Fibroblast of lung (primary cell): ENCODE measurements around the gene NUBPL. TPM values are rescaled to one million over a fixed set of nuclear protein-coding genes. Genes with fewer than 3 reads are reported as not detected.

Experiments
- DNase-seq, 2 donors: peaks; one replicate each; pipeline versions ENCODE4 v3.0.0 to v3.0.0-alpha.2; 2010; ENCODE audit warnings: low read depth in 2 of 2
- H2AFZ ChIP-seq: 2 replicates; pipeline ENCODE4 v1.5.1; 2012; ENCODE audit warnings: low read length, control low read depth, inconsistent platforms
- H3K27ac ChIP-seq: 2 replicates; pipeline ENCODE4 v1.5.1; 2011; ENCODE audit warnings: low read length, control low read depth; ENCODE audit not compliant: insufficient read depth
- H3K27me3 ChIP-seq: 2 replicates; pipeline ENCODE4 v1.5.1; 2011; ENCODE audit warnings: mild to moderate bottlenecking, low read length; ENCODE audit not compliant: control insufficient read depth, insufficient read depth
- H3K36me3 ChIP-seq: 2 replicates; pipeline ENCODE4 v1.5.1; 2011; ENCODE audit warnings: low read length; ENCODE audit not compliant: control insufficient read depth, insufficient read depth
- H3K4me1 ChIP-seq: 2 replicates; pipeline ENCODE4 v1.5.1; 2011; ENCODE audit warnings: low read length; ENCODE audit not compliant: control insufficient read depth, insufficient read depth; ENCODE audit errors: extremely low read depth
- H3K4me2 ChIP-seq: 2 replicates; pipeline ENCODE4 v1.5.1; 2011; ENCODE audit warnings: low read length, control low read depth; ENCODE audit not compliant: insufficient read depth; ENCODE audit errors: extremely low read depth
- H3K4me3 ChIP-seq, 4 experiments: fragments of 200-600 bp in 1 of 4; sonication (generic) in 1 of 4; replicated peaks in 1 of 4; 2 replicates each; pipeline ENCODE4 v1.5.1; 2011 to 2016; ENCODE audit warnings: low read length in 4 of 4, low read depth in 3 of 4, mild to moderate bottlenecking in 3 of 4, control low read depth in 2 of 4, inconsistent platforms in 1 of 4, mixed read lengths in 1 of 4; ENCODE audit not compliant: insufficient read depth in 1 of 4; ENCODE audit errors: control extremely low read depth in 1 of 4
- H3K79me2 ChIP-seq: 2 replicates; pipeline ENCODE4 v1.5.1; 2012; ENCODE audit warnings: mild to moderate bottlenecking, low read length, inconsistent platforms; ENCODE audit not compliant: control insufficient read depth, insufficient read depth
- H3K9ac ChIP-seq: 2 replicates; pipeline ENCODE4 v1.5.1; 2011; ENCODE audit warnings: mild to moderate bottlenecking, low read length, control low read depth; ENCODE audit not compliant: insufficient read depth
- H3K9me3 ChIP-seq: 2 replicates; pipeline ENCODE4 v1.5.1; 2012; ENCODE audit warnings: low read depth, low read length; ENCODE audit not compliant: control insufficient read depth, insufficient read depth
- H4K20me1 ChIP-seq: 2 replicates; pipeline ENCODE4 v1.5.1; 2011; ENCODE audit warnings: low read length; ENCODE audit not compliant: control insufficient read depth, insufficient read depth; ENCODE audit errors: extremely low read depth
- EZH2 ChIP-seq: IDR thresholded peaks from 2 replicates; pipeline ENCODE4 v1.5.1; 2012; ENCODE audit warnings: low read length, control low read depth, mild to moderate bottlenecking; ENCODE audit errors: missing control alignments
- polyA plus RNA-seq, 2 donors: library from polyadenylated mRNA; depleted of rRNA in 1 of 2; stranded (reverse) in 1 of 2; unstranded in 1 of 2; fragments of >200 nt; gene quantifications; 2 replicates each; pipeline ENCODE4 v1.2.1, GENCODE V29; 2011 to 2012; ENCODE audit warnings: missing spikeins in 1 of 2
- total RNA-seq: library from RNA; depleted of rRNA; stranded (reverse); fragments of >200 nt; gene quantifications from 2 replicates; pipeline ENCODE4 v1.2.1, GENCODE V29; 2014
- TF ChIP-seq, protein P1 (sequence below), 2 donors: IDR thresholded peaks in 1 of 2; conservative IDR thresholded peaks in 1 of 2; 1 replicate in 1 of 2; 2 replicates in 1 of 2; pipeline ENCODE4 v1.5.1; 2011 to 2012; ENCODE audit warnings: low read length in 2 of 2, control low read depth in 1 of 2, inconsistent platforms in 1 of 2, low read depth in 1 of 2, mild to moderate bottlenecking in 1 of 2

Gene NUBPL
- total and polyA plus RNA-seq, 2 donors (not counting 1 experiment from before 2014, with no cell fraction given) = 9.0 to 10.7 TPM

DNA sequence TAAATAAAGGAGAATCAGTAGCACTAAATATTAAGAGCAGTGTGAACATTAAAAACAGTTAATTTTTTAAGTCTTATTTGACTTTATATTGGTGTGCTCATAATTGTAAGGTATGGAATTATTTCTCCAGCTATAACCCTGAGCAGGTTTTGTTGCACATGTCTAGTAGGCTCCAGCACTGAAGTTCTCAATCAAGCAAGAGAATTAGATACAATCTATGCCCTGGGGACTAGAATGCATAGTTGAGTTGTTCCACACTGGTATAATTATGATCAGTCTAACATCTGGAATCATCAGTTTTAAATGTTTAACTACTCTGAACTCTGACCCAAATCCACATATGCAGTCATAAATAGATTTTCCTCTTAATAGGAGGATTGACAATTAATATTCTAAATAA is 258.1 kb downstream of the NUBPL start:
- Histone ChIP-seq H3K27ac (no peak overlapping the region), H3K9ac (no peak overlapping the region), H3K4me1 (no peaks in the 10 kb centered on the region), H3K36me3 (no peaks in the 10 kb centered on the region), H3K9me3 (no peaks in the 10 kb centered on the region), H3K4me3 (no peak overlapping the region), H4K20me1 (no peaks in the 10 kb centered on the region), H3K27me3 (no peaks in the 10 kb centered on the region), H3K79me2 (no peaks in the 10 kb centered on the region), H2AFZ (no peak overlapping the region), H3K4me2 (no peak overlapping the region)
- no peak for TF ChIP-seq EZH2
- TF ChIP-seq, protein P1, sequence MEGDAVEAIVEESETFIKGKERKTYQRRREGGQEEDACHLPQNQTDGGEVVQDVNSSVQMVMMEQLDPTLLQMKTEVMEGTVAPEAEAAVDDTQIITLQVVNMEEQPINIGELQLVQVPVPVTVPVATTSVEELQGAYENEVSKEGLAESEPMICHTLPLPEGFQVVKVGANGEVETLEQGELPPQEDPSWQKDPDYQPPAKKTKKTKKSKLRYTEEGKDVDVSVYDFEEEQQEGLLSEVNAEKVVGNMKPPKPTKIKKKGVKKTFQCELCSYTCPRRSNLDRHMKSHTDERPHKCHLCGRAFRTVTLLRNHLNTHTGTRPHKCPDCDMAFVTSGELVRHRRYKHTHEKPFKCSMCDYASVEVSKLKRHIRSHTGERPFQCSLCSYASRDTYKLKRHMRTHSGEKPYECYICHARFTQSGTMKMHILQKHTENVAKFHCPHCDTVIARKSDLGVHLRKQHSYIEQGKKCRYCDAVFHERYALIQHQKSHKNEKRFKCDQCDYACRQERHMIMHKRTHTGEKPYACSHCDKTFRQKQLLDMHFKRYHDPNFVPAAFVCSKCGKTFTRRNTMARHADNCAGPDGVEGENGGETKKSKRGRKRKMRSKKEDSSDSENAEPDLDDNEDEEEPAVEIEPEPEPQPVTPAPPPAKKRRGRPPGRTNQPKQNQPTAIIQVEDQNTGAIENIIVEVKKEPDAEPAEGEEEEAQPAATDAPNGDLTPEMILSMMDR (conservative IDR thresholded peaks at IDR 0.05 in 1 of 2, IDR thresholded peaks at IDR 0.05 in 1 of 2; ENCODE audit: low read depth in 1 of 2, low read length in 2 of 2) = no peak
- DNase-seq = no peak

DNA sequence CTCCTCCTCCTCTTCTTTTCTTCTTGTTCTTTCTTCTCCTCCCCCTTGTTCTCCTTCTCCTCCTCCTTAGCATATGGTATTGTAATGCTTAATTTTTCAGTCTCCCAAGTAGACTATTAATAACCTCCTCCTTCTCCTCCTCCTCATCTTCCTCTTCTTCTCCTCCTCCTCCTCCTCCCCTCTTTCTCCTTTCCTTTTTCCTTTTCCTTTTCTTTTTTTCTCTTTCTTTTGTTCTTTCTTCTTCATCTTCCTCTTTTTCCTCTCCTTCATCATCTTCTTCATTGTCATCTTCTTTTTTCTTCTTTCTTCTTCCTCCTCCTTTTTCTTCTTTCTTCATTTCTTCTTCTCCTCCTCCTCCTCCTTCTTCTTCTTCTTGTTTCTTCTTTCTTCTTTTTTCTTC is 264.3 kb downstream of the NUBPL start:
- Histone ChIP-seq H3K79me2 (no peaks in the 10 kb centered on the region), H3K4me3 (no peak overlapping the region), H4K20me1 (no peaks in the 10 kb centered on the region), H3K36me3 (no peaks in the 10 kb centered on the region), H3K4me1 (peaks cover 2% of the 10 kb centered on the region), H2AFZ (no peak overlapping the region), H3K9ac (no peak overlapping the region), H3K27me3 (no peaks in the 10 kb centered on the region), H3K9me3 (no peaks in the 10 kb centered on the region), H3K4me2 (no peak overlapping the region), H3K27ac (no peak overlapping the region)
- no peak for TF ChIP-seq EZH2
- TF ChIP-seq, protein P1 (conservative IDR thresholded peaks at IDR 0.05 in 1 of 2, IDR thresholded peaks at IDR 0.05 in 1 of 2; ENCODE audit: low read depth in 1 of 2, low read length in 2 of 2) = no peak
- no peak for DNase-seq

DNA sequence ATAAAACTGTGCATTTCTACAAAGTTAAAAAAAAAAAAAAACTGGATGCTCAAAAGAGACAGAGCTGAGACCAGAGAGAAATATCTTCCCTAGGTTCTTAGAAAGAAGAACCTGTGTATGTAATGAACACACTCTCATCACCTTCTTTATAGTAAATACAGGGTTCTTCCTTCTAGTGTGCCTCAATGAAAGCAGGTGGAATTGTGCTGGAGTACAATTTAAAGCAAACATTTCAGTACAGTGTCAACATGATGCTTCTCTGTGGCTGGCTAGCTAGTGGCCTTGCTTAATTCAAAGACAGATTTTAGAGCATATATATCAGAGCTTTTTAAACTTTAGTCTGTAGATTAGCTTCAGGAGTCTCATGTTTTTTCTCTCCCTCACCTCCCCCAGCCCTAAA is 266.1 kb downstream of the NUBPL start:
- Histone ChIP-seq H3K27me3 (no peaks in the 10 kb centered on the region), H3K27ac (no peak overlapping the region), H3K9ac (no peak overlapping the region), H3K4me3 (no peak overlapping the region), H3K9me3 (no peaks in the 10 kb centered on the region), H2AFZ (no peak overlapping the region), H3K4me2 (no peak overlapping the region), H3K79me2 (no peaks in the 10 kb centered on the region), H3K4me1 (peaks cover 2% of the 10 kb centered on the region), H4K20me1 (no peaks in the 10 kb centered on the region), H3K36me3 (no peaks in the 10 kb centered on the region)
- TF ChIP-seq, protein P1 (conservative IDR thresholded peaks at IDR 0.05 in 1 of 2, IDR thresholded peaks at IDR 0.05 in 1 of 2; ENCODE audit: low read depth in 1 of 2, low read length in 2 of 2) = no peak
- no peak for TF ChIP-seq EZH2
- no peak for DNase-seq
